ENCODE results near the gene ABHD8.

DNA sequence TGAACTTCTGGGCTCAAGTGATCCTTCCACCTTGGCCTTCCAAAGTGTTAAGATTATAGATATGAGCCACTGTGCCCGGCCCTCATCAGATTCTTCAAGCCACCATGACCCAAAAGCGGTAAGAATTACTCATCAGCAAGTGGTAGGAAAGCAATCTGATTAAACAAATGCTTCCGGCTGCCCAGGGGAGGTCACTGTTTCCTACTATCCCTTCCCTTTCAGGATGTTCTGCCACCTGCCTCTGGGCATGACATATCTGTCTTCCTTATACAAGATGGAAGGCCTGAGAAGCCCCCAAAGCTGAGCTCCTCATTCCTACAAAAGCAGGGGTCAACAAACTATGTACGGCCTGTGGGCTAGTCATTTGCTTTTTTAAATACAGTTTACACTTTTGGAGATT, 7.0 kb downstream of the ABHD8 start:
- TF ChIP-seq CTCF (IDR thresholded peaks at IDR 0.05) (no peak), POLR2A (IDR thresholded peaks at IDR 0.05) (no peak)

All from heart left ventricle (tissue), 13 donors.